Cardiac muscle cell (in vitro differentiated cells and primary cell): Measurements from ENCODE around the gene GJD4. TPM values are rescaled to one million over a fixed set of nuclear protein-coding genes. Genes with fewer than 3 reads are reported as not detected.

Experiments
- DNase-seq, 2 donors: peaks; one replicate each; pipeline versions ENCODE4 v3.0.0 to v3.0.0-alpha.2; 2010 to 2017; ENCODE audit warnings: low read depth in 1 of 2, low spot score in 1 of 2
- H3K27ac ChIP-seq: fragments of 200-600 bp; sonication (generic); 2 replicates; pipeline ENCODE4 v1.5.1; 2016
- H3K27me3 ChIP-seq: fragments of 200-600 bp; sonication (generic); 2 replicates; pipeline ENCODE4 v1.6.0; 2016; ENCODE audit warnings: control low read depth
- H3K36me3 ChIP-seq: fragments of 200-600 bp; sonication (generic); 2 replicates; pipeline ENCODE4 v1.5.1; 2016; ENCODE audit warnings: control low read depth
- H3K4me1 ChIP-seq: fragments of 200-600 bp; sonication (generic); 2 replicates; pipeline ENCODE4 v1.8.1; 2017; ENCODE audit warnings: low read depth, mild to moderate bottlenecking, mixed run types
- H3K4me3 ChIP-seq: fragments of 200-600 bp; sonication (generic); 2 replicates; pipeline ENCODE4 v1.5.1; 2016; ENCODE audit warnings: mild to moderate bottlenecking
- H3K9me3 ChIP-seq: fragments of 200-600 bp; sonication (generic); 2 replicates; pipeline ENCODE4 v1.5.1; 2017; ENCODE audit warnings: low read depth, mild to moderate bottlenecking, control low read depth
- polyA plus RNA-seq: library from polyadenylated mRNA; unstranded; fragments of >200 nt; fragmentation: Nextera tagmentation; extraction: Ambion mirVana; gene quantifications from 2 replicates; pipeline ENCODE4 v1.2.1, GENCODE V29; 2016
- total RNA-seq: library from RNA; depleted of rRNA; stranded (reverse); fragments of >200 nt; gene quantifications from 2 replicates; pipeline ENCODE4 v1.2.3, GENCODE V29; 2016
- TF ChIP-seq, protein P1 (sequence below): IDR thresholded peaks from 2 replicates; pipeline ENCODE4 v1.5.1; 2012; ENCODE audit warnings: low read depth, mild to moderate bottlenecking, low read length

The GJD4 gene
- total and polyA plus RNA-seq, 2 experiments from 2014 or later = 0.24 TPM; not detected in 1

DNA sequence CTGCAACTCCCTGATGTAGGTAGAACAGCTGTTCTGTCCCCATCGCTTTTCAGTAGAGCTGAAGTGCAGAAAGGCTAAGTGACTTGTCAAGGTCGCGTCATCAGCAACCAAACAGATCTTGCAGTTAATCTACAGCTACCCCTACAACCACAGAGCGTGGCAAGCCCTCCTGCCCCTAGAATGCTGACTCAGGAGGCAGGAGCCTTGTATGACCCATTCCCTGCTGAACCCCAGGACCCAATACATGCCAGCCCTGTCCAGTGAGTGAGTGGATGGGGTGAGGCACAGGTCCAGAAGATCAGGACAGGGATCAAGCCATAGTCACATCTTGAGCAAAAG lies 26.6 kb upstream of the GJD4 start:
- Histone ChIP-seq H3K9me3 (no peaks in the 10 kb centered on the region), H3K27ac (peak overlapping the region; percentile 40), H3K36me3 (no peaks in the 10 kb centered on the region), H3K4me1 (peaks cover 38% of the 10 kb centered on the region), H3K27me3 (no peaks in the 10 kb centered on the region), H3K4me3 (no peak overlapping the region)
- peak; percentile 4 to 84 for DNase-seq
- TF ChIP-seq, protein P1, sequence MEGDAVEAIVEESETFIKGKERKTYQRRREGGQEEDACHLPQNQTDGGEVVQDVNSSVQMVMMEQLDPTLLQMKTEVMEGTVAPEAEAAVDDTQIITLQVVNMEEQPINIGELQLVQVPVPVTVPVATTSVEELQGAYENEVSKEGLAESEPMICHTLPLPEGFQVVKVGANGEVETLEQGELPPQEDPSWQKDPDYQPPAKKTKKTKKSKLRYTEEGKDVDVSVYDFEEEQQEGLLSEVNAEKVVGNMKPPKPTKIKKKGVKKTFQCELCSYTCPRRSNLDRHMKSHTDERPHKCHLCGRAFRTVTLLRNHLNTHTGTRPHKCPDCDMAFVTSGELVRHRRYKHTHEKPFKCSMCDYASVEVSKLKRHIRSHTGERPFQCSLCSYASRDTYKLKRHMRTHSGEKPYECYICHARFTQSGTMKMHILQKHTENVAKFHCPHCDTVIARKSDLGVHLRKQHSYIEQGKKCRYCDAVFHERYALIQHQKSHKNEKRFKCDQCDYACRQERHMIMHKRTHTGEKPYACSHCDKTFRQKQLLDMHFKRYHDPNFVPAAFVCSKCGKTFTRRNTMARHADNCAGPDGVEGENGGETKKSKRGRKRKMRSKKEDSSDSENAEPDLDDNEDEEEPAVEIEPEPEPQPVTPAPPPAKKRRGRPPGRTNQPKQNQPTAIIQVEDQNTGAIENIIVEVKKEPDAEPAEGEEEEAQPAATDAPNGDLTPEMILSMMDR = no peak

DNA sequence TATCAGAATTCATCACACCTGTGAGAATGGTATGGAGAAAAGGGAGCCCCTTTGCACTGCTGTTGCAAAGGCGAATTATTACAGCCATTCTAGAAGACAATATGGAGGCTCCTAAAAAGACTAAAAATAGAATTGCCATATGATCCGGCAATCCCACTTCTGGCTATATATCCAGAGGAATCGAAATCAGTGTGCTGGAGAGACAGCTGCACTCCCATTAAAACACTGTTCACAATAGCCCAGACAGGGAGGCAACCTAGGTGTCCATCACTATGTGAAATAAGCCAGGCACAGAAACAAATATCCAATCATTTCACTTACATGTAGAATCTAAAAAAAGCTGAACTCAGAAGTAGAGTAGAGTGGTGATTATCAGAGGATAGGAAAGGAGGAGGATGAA lies 26.0 kb upstream of the GJD4 start:
- peak overlapping the region; percentile 40 for H3K27ac ChIP-seq
- peak in 1 of 2 donors; percentile 45 for DNase-seq
- no peaks in the 10 kb centered on the region for H3K27me3 ChIP-seq
- H3K36me3 ChIP-seq = no peaks in the 10 kb centered on the region
- TF ChIP-seq, protein P1 = no peak
- peaks cover 37% of the 10 kb centered on the region for H3K4me1 ChIP-seq
- H3K9me3 ChIP-seq = no peaks in the 10 kb centered on the region
- H3K4me3 ChIP-seq = no peak overlapping the region

DNA sequence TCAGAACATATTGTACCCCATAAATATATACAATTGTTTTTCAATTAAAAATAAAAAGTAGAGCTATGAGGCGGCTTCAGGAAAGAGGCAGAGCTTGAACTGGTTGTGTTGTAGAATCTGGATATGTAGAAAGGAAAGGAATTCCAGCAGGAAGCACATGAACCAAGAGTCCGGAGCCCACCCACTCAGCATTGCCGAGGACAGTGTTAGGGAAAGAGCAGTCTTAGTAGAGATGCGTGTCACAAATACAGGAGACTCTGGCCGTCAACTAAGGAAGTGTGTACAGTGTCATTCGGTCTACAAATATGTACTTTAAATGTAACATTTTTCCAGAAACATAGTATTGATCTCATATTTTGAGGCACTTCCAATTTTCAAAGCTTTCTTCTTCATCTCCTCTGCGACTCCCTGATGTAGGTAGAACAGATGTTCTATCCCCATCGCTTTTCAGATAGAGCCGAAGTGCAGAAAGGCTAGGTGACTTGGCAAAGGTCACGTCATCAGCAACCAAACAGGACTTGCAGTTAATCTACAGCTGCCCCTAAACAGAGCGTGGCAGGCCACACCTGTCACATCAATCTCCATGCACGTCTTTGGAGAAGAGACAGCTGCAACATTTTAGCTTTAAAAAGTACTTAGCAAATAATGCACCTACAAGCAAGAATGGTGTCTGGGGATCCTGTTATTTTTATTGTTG lies 25.3 kb upstream of the GJD4 start:
- no peak overlapping the region for H3K27ac ChIP-seq
- DNase-seq = no peak
- TF ChIP-seq, protein P1 = no peak
- H3K4me1 ChIP-seq = peaks cover 32% of the 10 kb centered on the region
- no peaks in the 10 kb centered on the region for H3K9me3 ChIP-seq
- no peaks in the 10 kb centered on the region for H3K36me3 ChIP-seq
- no peaks in the 10 kb centered on the region for H3K27me3 ChIP-seq
- H3K4me3 ChIP-seq = no peak overlapping the region

DNA sequence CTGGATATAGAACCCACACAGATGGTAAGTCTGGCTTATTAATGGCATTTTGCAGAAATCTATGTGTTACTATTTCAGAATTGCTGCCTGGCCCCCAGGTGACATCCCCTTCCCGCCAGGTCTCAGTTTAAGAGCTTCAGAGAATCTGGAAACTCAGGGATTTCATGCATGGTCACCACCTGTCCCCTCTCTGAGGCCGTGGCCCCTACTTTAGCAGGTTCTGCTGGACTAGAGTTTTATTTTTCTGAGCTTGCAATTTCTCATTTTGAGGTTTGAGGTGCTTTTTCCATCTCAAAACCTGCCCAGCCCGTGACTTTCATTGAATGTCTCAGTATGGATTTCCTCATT lies 24.7 kb upstream of the GJD4 start:
- Histone ChIP-seq H3K9me3 (no peaks in the 10 kb centered on the region), H3K27me3 (no peaks in the 10 kb centered on the region), H3K4me3 (no peak overlapping the region), H3K36me3 (no peaks in the 10 kb centered on the region), H3K4me1 (peaks cover 32% of the 10 kb centered on the region), H3K27ac (no peak overlapping the region)
- TF ChIP-seq, protein P1 = no peak
- DNase-seq = no peak

DNA sequence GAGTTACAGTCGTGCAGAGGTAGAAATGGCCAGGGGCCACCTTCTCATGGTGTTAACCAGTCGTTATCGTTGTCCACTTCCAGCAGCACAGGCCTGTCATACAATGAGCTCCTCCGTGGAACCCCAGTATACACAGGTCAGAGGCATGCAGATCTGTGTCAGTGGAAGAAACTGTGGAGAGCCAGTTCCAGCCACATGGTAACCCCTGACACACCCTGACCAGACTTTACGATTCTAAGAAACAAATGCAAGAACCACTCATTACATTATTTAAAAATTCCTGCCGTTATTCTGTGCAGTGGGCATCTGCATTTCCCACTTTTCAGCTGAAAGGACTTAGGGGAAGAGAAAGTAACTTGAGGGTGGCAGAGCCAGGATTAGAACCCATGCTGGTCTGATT lies 23.5 kb upstream of the GJD4 start:
- Histone ChIP-seq H3K9me3 (no peaks in the 10 kb centered on the region), H3K27me3 (no peaks in the 10 kb centered on the region), H3K4me3 (no peak overlapping the region), H3K27ac (no peak overlapping the region), H3K4me1 (peaks cover 32% of the 10 kb centered on the region), H3K36me3 (no peaks in the 10 kb centered on the region)
- TF ChIP-seq, protein P1 = no peak
- no peak for DNase-seq

DNA sequence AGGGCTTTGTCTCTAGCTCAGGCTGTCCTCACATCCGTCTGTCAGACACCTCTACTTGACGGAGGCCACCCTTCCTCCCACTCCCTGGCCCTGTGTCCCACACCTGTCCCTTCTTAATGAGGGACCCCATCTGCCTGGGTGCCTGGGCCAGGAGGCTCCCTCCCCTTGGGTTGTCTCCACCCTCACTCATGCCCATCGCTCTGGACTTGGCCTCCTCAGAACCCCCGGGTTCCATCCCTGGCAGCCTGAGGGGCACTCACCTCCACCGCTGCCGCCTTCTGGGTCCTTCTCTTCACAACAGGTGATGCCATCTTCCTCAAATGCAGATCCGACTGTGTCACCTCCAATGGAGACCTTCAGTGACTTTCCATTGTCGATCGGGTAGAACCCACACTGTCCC lies 20.2 kb upstream of the GJD4 start:
- H3K4me3 ChIP-seq = no peak overlapping the region
- H3K36me3 ChIP-seq = no peaks in the 10 kb centered on the region
- H3K4me1 ChIP-seq = peaks cover 10% of the 10 kb centered on the region
- no peaks in the 10 kb centered on the region for H3K9me3 ChIP-seq
- no peak overlapping the region for H3K27ac ChIP-seq
- H3K27me3 ChIP-seq = no peaks in the 10 kb centered on the region
- TF ChIP-seq, protein P1 = no peak
- DNase-seq = no peak
